Stimulated activated CD8-positive, alpha-beta memory T cell treated with anti-CD3 and anti-CD28 coated beads, Interleukin-4, amount 100 ng/mL, for 48 hours (primary cell): ENCODE data around the gene RPA3.
A peak's percentile ranks its signal among the peaks of the same experiment; 100 is the strongest.

ENCODE experiments used
- DNase-seq: peaks from one replicate; pipeline ENCODE4 v3.0.0-alpha.2; 2020

The RPA3 gene

GRCh38 chr7:7731732-7732131 lies 13.3 kb upstream of the RPA3 start:
- no peak for DNase-seq

DNA sequence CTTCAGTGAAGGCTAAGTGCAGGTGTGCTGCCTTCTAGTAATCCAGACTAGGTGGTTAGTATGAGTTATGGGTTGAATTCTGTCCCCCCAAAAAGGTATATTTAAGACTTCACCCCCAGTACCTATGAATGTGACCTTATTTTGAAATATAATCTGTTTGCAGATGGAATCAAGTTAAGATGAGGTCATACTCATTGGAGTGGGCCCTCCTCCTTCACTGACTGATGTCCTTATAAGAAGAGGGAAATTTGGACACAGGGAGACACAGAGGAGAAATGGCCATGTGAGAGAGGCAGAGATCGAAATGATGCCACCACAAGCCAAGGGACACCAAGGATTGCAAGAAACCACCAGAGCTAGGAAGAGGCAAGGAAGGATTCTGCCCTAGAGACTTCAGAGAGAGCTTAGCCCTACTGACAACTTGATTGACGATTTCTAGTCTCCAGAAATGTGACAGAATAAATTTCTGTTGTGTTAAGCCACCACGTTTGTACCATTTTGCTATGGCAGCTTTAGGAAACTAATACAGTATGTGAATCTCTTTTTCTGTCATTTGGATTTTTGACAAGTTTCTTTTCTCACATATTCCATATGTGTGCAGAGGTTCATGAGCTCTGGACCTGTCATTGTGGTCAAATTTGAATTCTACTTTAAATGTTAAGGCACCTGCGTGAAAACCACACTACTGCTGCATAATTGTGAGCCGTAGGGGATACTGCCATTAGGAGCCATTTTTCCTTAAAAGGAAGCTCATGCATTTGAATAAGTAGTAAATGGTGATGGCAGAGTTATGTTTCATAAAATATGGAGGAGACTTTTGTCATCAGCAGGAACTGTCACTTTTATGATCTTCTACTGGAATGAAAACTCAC lies 2.6 kb upstream of the RPA3 start:
- no peak for DNase-seq

- no peak for DNase-seq
Observed at GRCh38 chr7:7720193-7720592, 1.8 kb upstream of the RPA3 start.

DNA sequence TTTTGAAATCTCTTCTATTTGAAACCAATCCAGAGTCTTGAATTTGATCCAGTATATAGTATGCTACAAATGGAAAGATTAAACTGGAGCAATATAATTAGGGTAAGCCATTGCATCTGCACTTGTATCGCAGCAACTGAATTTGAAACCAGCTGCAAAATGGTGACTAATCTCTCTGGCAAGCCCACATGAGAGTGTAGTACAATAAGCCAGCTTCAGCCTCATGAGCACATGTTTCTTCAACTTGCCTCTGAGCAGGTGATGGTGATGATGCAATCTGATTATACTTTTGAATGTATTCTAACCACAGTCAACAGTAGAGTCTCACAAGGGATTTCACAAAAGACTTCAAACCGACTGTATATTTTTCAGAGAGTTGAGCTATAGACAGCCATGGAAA lies 829 bp upstream of the RPA3 start:
- peak; percentile 36 for DNase-seq

DNA sequence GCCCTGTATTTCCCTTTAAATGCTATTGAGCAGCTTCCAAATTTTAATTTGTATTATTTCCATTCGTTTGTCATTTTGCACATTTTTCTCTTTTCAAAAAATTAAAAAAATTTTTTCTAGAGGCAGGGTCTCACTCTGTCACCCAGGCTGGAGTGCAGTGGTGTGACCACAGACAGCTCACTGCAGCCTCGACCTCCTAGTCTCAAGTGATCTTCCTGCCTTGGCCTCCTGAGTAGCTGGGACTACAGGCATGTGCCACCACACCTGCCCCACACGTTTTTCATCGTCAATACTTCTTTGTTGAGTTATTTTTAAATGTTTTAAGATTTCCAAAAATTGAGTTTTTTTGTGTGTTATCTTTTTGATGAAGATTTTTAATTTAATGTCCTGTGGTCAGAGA lies 4.7 kb downstream of the RPA3 start:
- DNase-seq: no peak

- no peak for DNase-seq
Observed at GRCh38 chr7:7710469-7710868, 7.9 kb downstream of the RPA3 start.

- no peak for DNase-seq
Observed at GRCh38 chr7:7709291-7709690, 9.1 kb downstream of the RPA3 start.

DNA sequence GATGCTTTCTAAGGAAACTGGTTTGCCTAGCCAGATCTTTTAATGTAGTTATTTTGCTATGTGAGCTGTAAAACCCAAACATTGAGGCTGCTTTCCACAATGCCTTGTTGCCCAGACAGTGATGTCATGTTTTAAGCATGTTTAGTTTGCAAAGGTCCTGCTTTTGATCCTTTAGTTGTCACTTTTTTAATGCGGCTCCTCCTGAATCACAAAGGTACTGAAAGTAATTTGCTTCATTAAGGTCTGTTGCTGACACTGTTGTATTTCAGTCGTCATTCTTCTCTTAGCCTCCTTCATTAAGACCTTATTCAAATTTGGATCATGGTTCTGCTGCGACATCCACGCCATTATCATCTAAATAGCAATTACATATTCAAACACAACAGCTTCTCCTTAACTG lies 10.6 kb downstream of the RPA3 start:
- DNase-seq: no peak

DNA sequence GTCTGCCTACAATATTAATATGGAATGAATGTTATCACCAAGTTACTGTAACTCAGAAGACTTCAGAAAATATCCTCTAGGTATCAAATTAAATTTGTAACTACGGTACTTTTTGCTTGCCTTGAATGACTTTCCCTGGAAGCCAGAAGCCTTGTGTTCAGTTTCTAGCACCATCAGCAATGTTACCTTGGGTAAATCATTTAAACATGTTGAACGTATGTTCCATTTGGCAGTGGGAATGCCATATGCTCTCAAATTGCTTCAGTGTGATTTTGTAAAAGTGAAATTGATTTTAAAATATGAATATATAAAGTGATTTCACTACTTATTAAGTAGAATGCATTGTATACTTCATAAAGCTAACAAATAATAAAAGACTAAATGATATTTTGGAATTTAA lies 11.2 kb downstream of the RPA3 start:
- DNase-seq: no peak

DNA sequence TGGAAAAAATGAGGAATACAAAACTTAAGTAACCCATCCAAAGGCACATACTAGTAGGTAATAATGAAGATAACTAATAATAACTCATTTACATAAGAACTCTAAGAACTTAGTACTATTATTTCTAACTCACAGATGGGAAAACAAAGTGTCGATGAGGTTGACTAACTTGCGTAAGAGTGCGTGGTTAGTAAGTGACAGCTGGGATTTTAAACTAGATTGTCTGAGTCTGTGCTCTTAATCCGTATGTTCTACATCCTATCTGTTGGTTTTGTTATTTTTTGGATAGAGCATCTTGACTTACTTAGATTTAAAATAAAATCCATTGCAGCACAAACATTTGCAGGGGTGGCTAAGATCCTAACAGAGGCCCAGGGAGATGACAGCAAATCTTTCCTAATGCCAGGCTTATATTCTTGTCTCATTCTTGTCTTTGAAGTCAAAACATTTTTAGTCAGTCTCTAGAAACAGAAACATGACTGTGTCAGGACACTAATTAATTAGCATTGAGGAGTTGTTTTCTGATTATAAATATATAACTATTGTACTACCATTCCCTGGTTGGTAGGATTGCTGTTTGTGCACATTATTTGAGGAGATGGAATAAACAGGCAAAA lies 11.7 kb downstream of the RPA3 start:
- DNase-seq: no peak

DNA sequence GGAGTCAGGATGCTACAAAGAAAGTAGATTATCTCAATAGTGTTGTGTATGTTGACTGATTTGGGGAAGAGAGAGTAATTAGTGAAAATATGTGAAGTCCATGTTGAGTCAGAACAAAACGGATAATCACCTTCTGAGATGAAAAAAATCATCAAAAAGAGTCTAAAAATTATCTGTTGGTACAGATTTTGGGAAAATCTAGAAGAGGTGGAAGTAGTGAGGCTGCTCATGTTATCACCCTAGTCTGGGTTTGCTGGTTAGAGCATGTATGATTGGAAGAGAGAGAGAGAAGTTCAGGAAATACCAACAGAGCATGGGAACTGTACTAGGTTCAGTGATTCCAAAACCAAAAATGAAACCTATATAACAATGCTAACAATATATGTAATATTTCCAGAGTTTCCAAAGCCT lies 12.3 kb downstream of the RPA3 start:
- no peak for DNase-seq

DNA sequence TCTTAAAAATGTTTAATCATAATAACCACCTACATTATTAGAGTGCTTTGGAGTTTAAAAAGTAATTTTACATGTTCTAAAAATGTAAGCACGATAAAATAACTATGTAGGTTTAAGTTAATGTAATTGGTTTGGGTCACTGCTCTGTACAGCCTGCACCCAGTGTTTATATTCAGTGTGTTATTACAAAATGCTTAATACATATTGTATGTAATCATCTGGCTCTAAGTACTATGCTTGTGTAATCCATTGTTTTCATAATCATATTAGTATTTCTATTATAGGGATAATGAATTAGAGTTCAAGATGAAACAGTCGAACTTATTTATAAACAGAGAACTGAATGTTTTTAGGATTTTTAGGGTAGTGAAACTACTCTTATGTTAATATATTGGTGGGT lies 13.1 kb downstream of the RPA3 start:
- no peak for DNase-seq

GRCh38 chr7:7704867-7705266 lies 13.5 kb downstream of the RPA3 start:
- DNase-seq: no peak

DNA sequence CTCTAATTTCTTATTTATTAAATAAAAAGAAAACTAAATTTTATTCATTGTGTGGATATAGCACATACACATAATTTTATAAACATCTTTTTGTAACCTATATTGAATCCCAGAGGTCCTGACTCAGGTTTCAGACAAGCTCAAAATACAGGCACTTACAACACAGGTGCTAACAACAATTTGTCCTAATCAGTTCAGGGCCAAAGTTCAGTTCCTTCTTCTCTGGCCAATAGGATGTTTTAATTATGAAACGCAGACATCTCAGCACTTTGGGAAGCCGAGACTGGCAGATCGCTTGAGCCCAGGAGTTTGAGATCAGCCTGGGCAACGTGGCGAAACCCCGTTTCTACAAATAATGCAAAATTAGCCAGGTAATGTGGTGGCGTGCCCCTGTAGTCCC lies 15.0 kb downstream of the RPA3 start:
- DNase-seq: no peak

DNA sequence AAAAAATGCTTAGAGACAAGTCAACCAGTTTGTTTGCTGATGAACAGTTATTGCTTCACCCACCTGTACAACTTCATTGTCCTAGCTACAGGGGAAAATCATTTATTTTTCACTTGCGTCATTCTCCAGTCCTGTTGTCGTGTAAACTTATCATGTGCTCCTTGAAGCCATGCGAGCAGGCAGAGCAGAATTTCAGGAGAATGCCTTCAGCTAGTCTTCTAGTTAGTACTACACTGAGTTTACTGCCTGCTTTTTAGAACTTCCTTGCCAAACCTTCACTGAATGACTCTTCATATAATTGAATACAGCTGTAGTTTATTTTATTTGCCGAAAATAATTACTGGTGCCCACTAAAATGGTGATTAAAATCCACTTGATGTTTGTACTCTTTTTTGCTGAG lies 15.6 kb downstream of the RPA3 start:
- DNase-seq: no peak

GRCh38 chr7:7701527-7701926 lies 16.9 kb downstream of the RPA3 start:
- no peak for DNase-seq

DNA sequence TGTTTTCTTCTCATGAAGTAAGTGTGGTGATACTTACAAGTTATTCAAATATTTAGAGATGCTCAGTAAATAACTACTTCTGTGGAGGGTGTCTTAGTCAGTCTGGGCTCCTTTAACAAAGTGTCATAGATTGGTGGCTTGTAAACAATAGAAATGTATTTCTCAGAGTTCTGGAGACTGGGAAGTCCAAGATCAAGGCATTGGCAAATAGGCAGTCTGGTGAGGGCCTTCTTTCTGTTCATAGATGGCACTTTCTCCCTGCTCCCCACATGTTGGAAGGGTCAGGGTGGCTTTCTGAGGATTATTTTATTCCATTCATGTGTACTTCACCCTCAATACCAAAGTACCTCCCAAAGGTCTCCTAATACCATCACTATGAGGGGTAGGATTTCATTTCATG lies 18.4 kb downstream of the RPA3 start:
- DNase-seq: no peak

- DNase-seq: no peak
Observed at GRCh38 chr7:7699380-7699779, 19.0 kb downstream of the RPA3 start.

GRCh38 chr7:7698930-7699329 lies 19.5 kb downstream of the RPA3 start:
- DNase-seq: no peak

GRCh38 chr7:7696458-7697119 lies 21.8 kb downstream of the RPA3 start:
- DNase-seq: no peak

DNA sequence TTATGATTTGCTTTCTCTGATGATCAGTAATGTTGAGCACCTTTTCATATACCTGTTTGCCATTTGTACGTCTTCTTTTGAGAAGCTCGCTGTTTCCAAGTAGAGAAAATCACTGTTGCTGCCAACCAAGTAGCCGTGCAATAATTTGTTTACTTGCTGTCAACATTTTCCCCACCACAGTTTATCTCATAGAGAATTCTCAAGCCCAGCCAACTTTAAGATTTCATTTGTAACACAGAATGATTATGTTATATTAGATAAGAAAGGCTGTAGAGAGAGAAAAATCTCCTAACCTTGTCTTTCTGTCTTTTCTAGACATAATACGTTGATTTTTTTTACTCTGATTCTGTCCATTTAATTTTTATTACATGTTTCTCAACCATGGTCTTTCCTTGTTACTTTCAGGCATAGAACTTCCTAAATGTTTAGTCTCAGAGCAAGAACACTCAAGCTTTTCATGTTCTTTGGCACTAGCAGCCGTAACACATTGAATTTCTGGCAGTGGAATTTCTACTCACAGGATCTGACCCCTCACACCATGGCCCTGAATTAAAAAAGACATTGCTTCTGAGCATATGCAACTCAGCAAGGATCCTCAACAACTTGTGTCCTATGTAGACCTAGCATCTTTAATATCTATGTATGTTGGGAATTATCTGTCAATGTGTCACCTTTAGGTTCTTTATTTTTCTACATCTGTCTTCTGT lies 23.1 kb downstream of the RPA3 start:
- DNase-seq: no peak

GRCh38 chr7:7694542-7694941 lies 23.9 kb downstream of the RPA3 start:
- no peak for DNase-seq

GRCh38 chr7:7693881-7694280 lies 24.5 kb downstream of the RPA3 start:
- no peak for DNase-seq

GRCh38 chr7:7688956-7689355 lies 29.5 kb downstream of the RPA3 start:
- DNase-seq: no peak
